GM12891 (cell line): ENCODE measurements around the gene RGL1.

Experiments used
- PAX5 ChIP-seq: IDR thresholded peaks from 2 replicates; pipeline ENCODE4 v1.6.1; 2011; ENCODE audit warnings: low read length, moderate library complexity, mild to moderate bottlenecking; ENCODE audit not compliant: insufficient read depth, severe bottlenecking
- POLR2A ChIP-seq: IDR thresholded peaks from 2 replicates; pipeline ENCODE4 v1.6.1; 2011; ENCODE audit warnings: low read depth, low read length, control low read depth
- POLR2AphosphoS5 ChIP-seq: IDR thresholded peaks from 2 replicates; pipeline ENCODE4 v1.6.1; 2011; ENCODE audit warnings: low read depth, low read length, control low read depth
- SPI1 ChIP-seq: IDR thresholded peaks from 2 replicates; pipeline ENCODE4 v1.6.1; 2011; ENCODE audit warnings: low read depth, low read length, control low read depth
- TAF1 ChIP-seq: IDR thresholded peaks from 2 replicates; pipeline ENCODE4 v1.6.1; 2011; ENCODE audit warnings: low read depth, low read length, control low read depth

GRCh38 chr1:183911285-183911684, 106.4 kb downstream of the RGL1 start:
- TF ChIP-seq TAF1 (no peak), SPI1 (peak; percentile 98), POLR2AphosphoS5 (0 out of 2 replicates have a peak, but pooled peaks have one; percentile 34), POLR2A (no peak), PAX5 (peak; percentile 32)
